Astrocyte (in vitro differentiated cells and primary cell): ENCODE measurements around the gene WWTR1. TPM values are rescaled to one million over a fixed set of nuclear protein-coding genes. Genes with fewer than 3 reads are reported as not detected.

Source experiments
- DNase-seq: peaks from one replicate; pipeline ENCODE4 v3.0.0-alpha.2; 2010; ENCODE audit warnings: low read depth
- FAIRE-seq: peaks from 2 replicates; lab custom pipeline; 2011; peaks lifted over from hg19 to GRCh38; lab: Jason Lieb, UNC
- H2AFZ ChIP-seq: 2 replicates; pipeline ENCODE4 v1.6.0; 2012; ENCODE audit warnings: low read depth, low read length, inconsistent platforms
- H3K27ac ChIP-seq: 2 replicates; pipeline ENCODE4 v1.5.1; 2011; ENCODE audit warnings: low read depth, low read length, inconsistent platforms
- H3K27me3 ChIP-seq: 2 replicates; pipeline ENCODE4 v1.6.0; 2011; ENCODE audit warnings: low read length, inconsistent platforms; ENCODE audit not compliant: insufficient read depth
- H3K36me3 ChIP-seq: 2 replicates; pipeline ENCODE4 v1.5.1; 2011; ENCODE audit warnings: low read length, inconsistent platforms; ENCODE audit not compliant: insufficient read depth
- H3K4me1 ChIP-seq: 2 replicates; pipeline ENCODE4 v1.5.1; 2011; ENCODE audit warnings: low read length, inconsistent platforms; ENCODE audit not compliant: insufficient read depth
- H3K4me2 ChIP-seq: 2 replicates; pipeline ENCODE4 v1.6.0; 2012; ENCODE audit warnings: low read length, inconsistent platforms
- H3K4me3 ChIP-seq: 2 replicates; pipeline ENCODE4 v1.5.1; 2011; ENCODE audit warnings: low read depth, mild to moderate bottlenecking, low read length, inconsistent platforms; ENCODE audit not compliant: insufficient read depth
- H3K79me2 ChIP-seq: 2 replicates; pipeline ENCODE4 v1.6.0; 2012; ENCODE audit warnings: mild to moderate bottlenecking, low read length, inconsistent platforms; ENCODE audit not compliant: insufficient read depth
- H3K9ac ChIP-seq: 2 replicates; pipeline ENCODE4 v1.6.0; 2012; ENCODE audit warnings: mild to moderate bottlenecking, low read length, inconsistent platforms
- H3K9me3 ChIP-seq: 2 replicates; pipeline ENCODE4 v1.5.1; 2012; ENCODE audit warnings: low read depth, mild to moderate bottlenecking, low read length, inconsistent platforms; ENCODE audit not compliant: insufficient read depth
- H4K20me1 ChIP-seq: 2 replicates; pipeline ENCODE4 v1.6.0; 2012; ENCODE audit warnings: low read length, inconsistent platforms; ENCODE audit not compliant: insufficient read depth
- H3K27ac Mint-ChIP-seq: one replicate; pipeline ENCODE4 v1.8.0; 2021; ENCODE audit warnings: mild to moderate bottlenecking, mixed read lengths; ENCODE audit not compliant: unreplicated experiment
- H3K27me3 Mint-ChIP-seq: one replicate; pipeline ENCODE4 v1.8.0; 2021; ENCODE audit warnings: low read depth, mixed read lengths; ENCODE audit not compliant: unreplicated experiment
- H3K36me3 Mint-ChIP-seq: one replicate; pipeline ENCODE4 v1.8.0; 2021; ENCODE audit warnings: low read depth, mixed read lengths; ENCODE audit not compliant: unreplicated experiment
- H3K4me1 Mint-ChIP-seq: one replicate; pipeline ENCODE4 v1.8.0; 2021; ENCODE audit warnings: low read depth, mixed read lengths; ENCODE audit not compliant: unreplicated experiment
- H3K4me3 Mint-ChIP-seq: one replicate; pipeline ENCODE4 v1.8.0; 2021; ENCODE audit warnings: mild to moderate bottlenecking, moderate library complexity, mixed read lengths; ENCODE audit not compliant: unreplicated experiment
- H3K9me3 Mint-ChIP-seq: one replicate; pipeline ENCODE4 v1.8.0; 2021; ENCODE audit warnings: mild to moderate bottlenecking, mixed read lengths; ENCODE audit not compliant: unreplicated experiment
- CTCF ChIP-seq: IDR thresholded peaks from 2 replicates; pipeline ENCODE4 v1.5.1; 2011; ENCODE audit warnings: low read depth, mild to moderate bottlenecking, inconsistent platforms, low read length, moderate library complexity; ENCODE audit not compliant: insufficient read depth
- EZH2 ChIP-seq: IDR thresholded peaks from 2 replicates; pipeline ENCODE4 v1.6.1; 2012; ENCODE audit warnings: mild to moderate bottlenecking, low read length, inconsistent platforms; ENCODE audit not compliant: insufficient read depth
- total RNA-seq: library from RNA; stranded (reverse); gene quantifications from 2 replicates; pipeline ENCODE4 v1.2.1, GENCODE V29; 2021

The WWTR1 gene
- total RNA-seq, 1 donor from 2014 or later, result 94.3 TPM

GRCh38 chr3:149620291-149621020 lies 37.4 kb downstream of the WWTR1 start:
- H3K9me3 ChIP-seq, result no peaks in the 10 kb centered on the region
- H4K20me1 ChIP-seq, result peaks cover 54% of the 10 kb centered on the region
- Mint-ChIP-seq H3K4me3 (peak overlapping the region; percentile 69), H3K4me1 (peaks cover 71% of the 10 kb centered on the region), H3K36me3 (peaks cover 12% of the 10 kb centered on the region), H3K27ac (peak overlapping the region; percentile 92), H3K27me3 (no peaks in the 10 kb centered on the region), H3K9me3 (no peaks in the 10 kb centered on the region)
- peak overlapping the region; percentile 95 for H3K27ac ChIP-seq
- H3K79me2 ChIP-seq, result peaks cover 88% of the 10 kb centered on the region
- TF ChIP-seq CTCF (no peak), EZH2 (no peak)
- no peaks in the 10 kb centered on the region for H3K27me3 ChIP-seq
- peak; percentile 86 for DNase-seq
- peaks cover 65% of the 10 kb centered on the region for H3K4me1 ChIP-seq
- peak overlapping the region; percentile 77 for H3K9ac ChIP-seq
- peak overlapping the region; percentile 80 for H3K4me2 ChIP-seq
- H3K4me3 ChIP-seq, result peak overlapping the region; percentile 15
- no peak for FAIRE-seq
- H3K36me3 ChIP-seq, result no peaks in the 10 kb centered on the region
- H2AFZ ChIP-seq, result no peak overlapping the region

- H3K27ac Mint-ChIP-seq, result peak overlapping the region; percentile 35
- peak overlapping the region; percentile 80 for H3K4me2 ChIP-seq
These were observed 38.7 kb downstream of the WWTR1 start for GRCh38 chr3:149619136-149619535.

More at GRCh38 chr3:149619136-149619535, 38.7 kb downstream of the WWTR1 start:
- Histone ChIP-seq H3K36me3 (no peaks in the 10 kb centered on the region), H3K9ac (no peak overlapping the region), H3K79me2 (peaks cover 88% of the 10 kb centered on the region), H3K4me3 (no peak overlapping the region), H3K9me3 (no peaks in the 10 kb centered on the region), H3K27ac (no peak overlapping the region), H3K27me3 (no peaks in the 10 kb centered on the region), H3K4me1 (peaks cover 61% of the 10 kb centered on the region), H4K20me1 (peaks cover 56% of the 10 kb centered on the region), H2AFZ (no peak overlapping the region)
- peaks cover 11% of the 10 kb centered on the region for H3K36me3 Mint-ChIP-seq
- no peaks in the 10 kb centered on the region for H3K9me3 Mint-ChIP-seq
- H3K4me3 Mint-ChIP-seq, result peak overlapping the region; percentile 50
- H3K27me3 Mint-ChIP-seq, result no peaks in the 10 kb centered on the region
- H3K4me1 Mint-ChIP-seq, result peaks cover 72% of the 10 kb centered on the region
- no peak for FAIRE-seq
- TF ChIP-seq EZH2 (no peak), CTCF (no peak)
- DNase-seq, result no peak
